ENCODE results near the gene NPTXR. TPM values are rescaled to one million over a fixed set of nuclear protein-coding genes. Genes with fewer than 3 reads are reported as not detected.

NPTXR gene
- total and polyA plus RNA-seq, 2 of the 4 experiments (the other 2 are of a cell fraction) = 0.36 to 2.2 TPM

DNA sequence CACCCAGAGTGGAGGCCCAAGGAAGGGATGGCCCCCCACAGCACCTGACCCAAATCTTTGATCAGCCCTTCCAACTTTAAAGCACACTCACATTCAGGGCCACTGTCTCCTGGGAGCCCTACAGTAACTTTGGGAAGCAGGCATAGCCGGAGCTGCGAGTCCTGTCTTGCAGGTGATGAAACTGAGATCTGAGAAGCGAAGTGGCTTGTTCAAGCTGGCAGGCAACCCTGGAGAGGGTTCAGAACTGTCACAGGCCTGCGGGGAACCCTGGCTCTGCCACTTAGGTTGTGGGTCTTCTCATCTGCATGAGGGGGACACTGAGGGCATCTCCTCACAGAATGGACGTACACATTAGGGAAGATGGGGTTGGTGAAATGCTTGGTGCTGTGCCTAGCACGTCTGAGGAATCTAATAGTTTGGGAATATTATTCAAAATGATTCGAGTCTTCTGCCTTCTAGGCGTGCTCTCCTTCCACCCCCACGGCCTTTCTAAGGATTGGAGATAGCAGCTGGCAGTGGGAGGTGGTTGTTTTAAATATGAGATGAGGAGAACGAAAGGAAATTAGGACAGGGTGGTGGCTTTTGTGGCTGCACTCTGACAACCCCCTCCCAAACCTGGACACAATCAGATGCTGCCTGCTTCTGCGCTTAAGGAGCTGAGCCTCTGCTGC is 69.2 kb downstream of the NPTXR start:
- Histone ChIP-seq H2BK15ac (ENCODE audit: low read depth, low read length) (no peak overlapping the region), H4K91ac (ENCODE audit: insufficient read depth, low read depth, low read length) (no peak overlapping the region), H3K4ac (ENCODE audit: low read depth, low read length) (no peak overlapping the region), H3K4me1 (ENCODE audit: control insufficient read depth, insufficient read depth, low read length) (no peaks in the 10 kb centered on the region), H2AK5ac (ENCODE audit: low read depth, low read length) (no peak overlapping the region), H3K4me3 (ENCODE audit: insufficient read depth, low read depth, low read length) (no peak overlapping the region), H3K79me1 (ENCODE audit: low read depth in 1 of 2, low read length in 2 of 2) (no peaks in the 10 kb centered on the region), H4K20me1 (ENCODE audit: insufficient read depth, low read length) (no peaks in the 10 kb centered on the region), H3K9me3 (ENCODE audit: control insufficient read depth, insufficient read depth, low read length) (no peaks in the 10 kb centered on the region), H3K27ac (ENCODE audit: insufficient read depth, low read length) (no peak overlapping the region), H4K8ac (ENCODE audit: low read depth in 2 of 2, low read length in 2 of 2) (no peak overlapping the region), H3K9ac (ENCODE audit: low read depth, low read length) (no peak overlapping the region), H3K56ac (ENCODE audit: extremely low read depth, insufficient read depth, low read length) (no peak overlapping the region), H2AFZ (replicated peaks; ENCODE audit: low read length, poor library complexity) (no peak overlapping the region), H3K23ac (ENCODE audit: low read depth, low read length) (no peak overlapping the region), H3K4me2 (ENCODE audit: low read depth, low read length) (no peak overlapping the region), H2AK9ac (replicated peaks; ENCODE audit: low read depth, low read length, poor library complexity) (no peak overlapping the region), H3K36me3 (ENCODE audit: control insufficient read depth, insufficient read depth, low read length) (peaks cover 4% of the 10 kb centered on the region; the same call in 1 of the 2 replicates), H2BK120ac (ENCODE audit: low read depth, low read length) (no peak overlapping the region), H2BK20ac (ENCODE audit: low read depth, low read length) (no peak overlapping the region), H3K14ac (replicated peaks; ENCODE audit: low read depth, low read length) (no peak overlapping the region), H4K5ac (ENCODE audit: low read depth, low read length) (no peak overlapping the region), H3K18ac (ENCODE audit: low read depth, low read length) (no peak overlapping the region), H2BK5ac (ENCODE audit: low read depth, low read length, poor library complexity, severe bottlenecking) (no peak overlapping the region), H3K9me1 (ENCODE audit: insufficient read depth, low read length) (no peaks in the 10 kb centered on the region), H3K27me3 (ENCODE audit: control insufficient read depth, insufficient read depth, low read length) (no peaks in the 10 kb centered on the region)
- intact Hi-C loops (cut with micrococcal nuclease) (no loop called here), in situ Hi-C loops (cut with MboI; ENCODE audit: low sequenced_read_pairs) (no loop called here), dilution Hi-C loops (cut with HindIII; ENCODE audit: low sequenced_read_pairs, unreplicated experiment) (no loop called here)
- POLR2A ChIA-PET (ENCODE audit: unreplicated experiment) = no interaction called here
- TF ChIP-seq USF2 (IDR thresholded peaks at IDR 0.05; ENCODE audit: low read depth, low read length) = no peak
- TF ChIP-seq RAD21 (IDR thresholded peaks at IDR 0.05; ENCODE audit: low read length) = no peak
- no peak for TF ChIP-seq BHLHE40 (IDR thresholded peaks at IDR 0.05; ENCODE audit: low read depth, low read length)
- TF ChIP-seq POLR2A (IDR thresholded peaks at IDR 0.05; ENCODE audit: low read depth, low read length) = no peak
- TF ChIP-seq SMC3 (IDR thresholded peaks at IDR 0.05; ENCODE audit: low read depth, low read length) = no peak
- TF ChIP-seq RFX5 (IDR thresholded peaks at IDR 0.05; ENCODE audit: low read depth, low read length) = no peak
- CTCF ChIA-PET = no interaction called here
- no TSS peak for BruUV-seq (replicated peaks)
- WGBS, 2 experiments (ENCODE audit: extremely low coverage in 2 of 2, insufficient read length in 1 of 2) = 80% methylated on average over 1 of the region's 11 CpGs; no CpG with 5 or more reads in 1 of the 2 experiments
- DNase-seq (no peak), ATAC-seq (ENCODE audit: low read depth) (no peak)

All from IMR-90 (cell line).